GM18505 (cell line): ENCODE measurements around the gene SEL1L.
"Not testable (repeated sequence)": the region's sequence is repeated elsewhere in the genome, so short reads cannot be mapped to it uniquely, and the experiment has no call there.

Experiments used
- ATAC-seq: cut with Tn5 transposase; IDR thresholded peaks from one replicate; pipeline ENCODE4 v1.9.1; 2021; ENCODE audit not compliant: unreplicated experiment
- POLR2A ChIP-seq: IDR thresholded peaks from 4 replicates; pipeline ENCODE4 v1.6.1; 2011; ENCODE audit warnings: borderline replicate concordance; ENCODE audit not compliant: insufficient read depth, insufficient read length; ENCODE audit errors: extremely low read depth

SEL1L gene

GRCh38 chr14:81533536-81534343 is at the start of gene SEL1L:
Gene SEL1L, minus strand, starts transcription at chr14:81533853. Its CDS starts 109 bp downstream, at chr14:81533744.
- peak; percentile 91 for TF ChIP-seq POLR2A
- peak; percentile 94 for ATAC-seq

GRCh38 chr14:81582420-81582819 is 48.8 kb upstream of the SEL1L start:
- TF ChIP-seq POLR2A: no peak
- ATAC-seq: no peak

- no peak for TF ChIP-seq POLR2A
These were observed 45.5 kb upstream of the SEL1L start for GRCh38 chr14:81579115-81579514.

DNA sequence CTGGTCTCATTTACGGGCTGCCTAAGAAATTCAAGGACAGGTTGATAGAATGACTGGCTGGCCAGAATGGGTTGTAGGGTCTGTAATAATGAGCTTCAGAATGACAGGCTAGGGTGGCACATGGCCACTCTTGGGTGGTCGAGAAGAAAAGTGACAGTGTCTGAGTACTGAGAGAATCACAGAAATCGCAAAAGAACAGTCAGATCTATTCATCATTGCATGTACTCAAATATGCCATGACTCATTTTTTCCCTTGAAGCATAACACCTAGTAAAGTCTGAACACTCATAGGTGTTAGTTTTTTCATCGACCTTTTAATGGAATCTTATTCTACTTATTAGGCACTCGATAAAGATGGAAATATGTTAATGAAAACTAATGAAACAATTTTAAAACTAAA is 37.8 kb upstream of the SEL1L start:
- ATAC-seq: no peak
- TF ChIP-seq POLR2A: no peak

More at GRCh38 chr14:81579115-81579514, 45.5 kb upstream of the SEL1L start:
- no peak for ATAC-seq

DNA sequence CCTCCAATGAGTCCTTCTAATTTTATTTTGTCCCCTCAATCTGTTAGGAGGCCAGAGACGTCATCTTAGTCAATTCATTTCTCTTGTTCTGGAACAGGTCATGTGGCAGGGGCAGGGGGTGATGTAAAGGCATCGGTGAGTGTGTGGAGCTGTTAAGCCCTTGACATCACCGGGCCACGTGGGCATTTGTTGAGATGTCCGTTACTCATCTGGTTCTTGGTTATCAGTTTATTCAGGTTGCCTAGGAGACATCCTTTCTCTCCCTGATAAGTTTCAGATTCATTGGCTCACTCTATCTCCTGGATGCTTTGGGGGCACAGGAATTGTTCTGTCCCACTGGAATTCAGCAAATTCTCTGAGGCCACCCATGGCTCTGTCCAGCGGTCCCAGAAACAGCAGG is 33.6 kb upstream of the SEL1L start:
- no peak for TF ChIP-seq POLR2A

DNA sequence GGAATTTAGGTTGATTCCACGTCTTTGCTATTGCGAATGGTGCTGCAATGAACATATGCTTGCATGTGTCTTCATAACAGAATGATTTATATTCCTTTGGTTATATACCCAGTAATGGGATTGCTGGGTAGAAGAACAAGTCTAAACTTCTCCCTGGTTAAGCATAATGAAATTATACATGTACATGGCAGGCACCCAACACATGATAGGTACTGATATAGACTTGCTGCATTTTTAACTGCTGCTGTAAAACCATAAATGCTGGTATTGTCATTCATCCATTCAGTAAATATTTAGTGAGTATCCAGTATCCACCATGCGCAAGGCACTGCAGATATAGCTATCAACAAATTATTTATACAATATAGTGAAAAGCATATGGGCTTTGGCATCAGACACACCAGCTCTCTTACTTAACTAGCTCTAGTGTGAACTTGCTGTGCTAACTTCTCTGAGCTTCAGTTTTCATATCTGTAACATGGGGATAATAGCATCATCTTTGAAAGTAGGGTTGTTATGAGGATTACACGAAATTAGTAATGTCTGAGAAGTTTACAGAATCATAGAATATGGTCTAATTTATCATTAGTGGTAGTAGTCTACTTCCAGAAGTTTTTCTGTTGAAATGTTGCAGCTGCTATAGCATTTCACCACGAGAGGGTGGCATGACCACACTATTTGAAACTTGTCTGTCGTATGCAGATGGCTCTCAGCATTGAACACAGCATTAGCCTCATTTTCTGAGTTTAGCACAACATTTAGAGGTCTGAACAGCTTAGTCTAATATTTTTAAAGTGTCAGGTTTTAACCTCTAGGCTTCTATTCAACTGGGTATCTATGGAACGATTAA is 32.0 kb upstream of the SEL1L start:
- TF ChIP-seq POLR2A: no peak
- no peak for ATAC-seq

More for the DNA sequence above, 33.6 kb upstream of the SEL1L start:
- ATAC-seq: no peak

DNA sequence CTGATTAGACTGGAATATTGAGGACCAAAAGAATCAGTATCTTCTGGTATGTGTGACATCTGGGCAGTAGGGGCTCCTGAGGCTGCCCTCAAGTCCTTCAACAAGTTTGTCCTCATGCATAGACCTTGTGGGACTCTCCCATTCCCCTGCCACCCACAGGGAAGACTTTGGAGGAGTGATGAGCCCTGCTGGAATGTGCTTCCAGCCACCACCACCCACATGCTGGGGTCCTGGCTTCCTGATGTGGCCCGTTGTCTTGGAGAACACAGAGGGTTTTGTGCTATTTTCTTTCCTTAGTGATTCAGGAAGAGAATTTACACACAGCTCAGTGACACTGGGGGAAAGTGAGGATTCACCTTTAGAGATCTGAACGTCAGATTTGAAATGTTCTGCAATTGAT is 29.2 kb upstream of the SEL1L start:
- ATAC-seq: no peak
- TF ChIP-seq POLR2A: no peak

DNA sequence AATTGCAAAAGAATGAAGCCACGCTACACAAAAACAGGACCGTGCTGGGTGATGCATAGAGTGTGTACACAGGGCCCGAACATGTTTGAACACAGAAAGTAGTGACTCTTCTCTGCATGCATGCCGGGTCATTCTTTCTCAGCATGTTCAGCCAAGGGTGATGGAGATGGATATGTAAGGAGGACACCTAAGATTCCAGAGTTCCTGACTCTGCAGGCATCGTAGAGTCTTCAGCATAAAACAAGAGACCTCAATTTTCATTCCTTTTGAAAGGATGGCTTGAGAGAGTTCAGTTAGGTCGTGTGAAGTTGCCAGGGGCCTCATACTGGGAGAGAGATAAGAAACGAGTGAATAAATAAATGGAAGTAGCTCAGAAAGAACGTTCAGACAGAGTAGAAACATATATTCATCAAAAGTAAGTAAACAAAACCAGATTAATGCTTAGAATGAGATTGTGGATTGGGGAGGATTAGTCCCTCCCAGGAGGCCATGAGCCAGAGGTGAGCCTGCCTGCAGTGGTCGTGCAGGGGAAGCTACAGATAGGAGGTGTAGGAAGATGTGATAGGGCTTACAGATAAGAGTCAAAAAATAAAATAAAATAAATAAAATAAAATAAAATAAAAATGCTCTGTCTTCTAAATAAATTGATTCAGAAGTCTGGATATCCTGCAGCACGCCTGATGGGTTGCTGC is 27.6 kb upstream of the SEL1L start:
- ATAC-seq: no peak
- TF ChIP-seq POLR2A: no peak

DNA sequence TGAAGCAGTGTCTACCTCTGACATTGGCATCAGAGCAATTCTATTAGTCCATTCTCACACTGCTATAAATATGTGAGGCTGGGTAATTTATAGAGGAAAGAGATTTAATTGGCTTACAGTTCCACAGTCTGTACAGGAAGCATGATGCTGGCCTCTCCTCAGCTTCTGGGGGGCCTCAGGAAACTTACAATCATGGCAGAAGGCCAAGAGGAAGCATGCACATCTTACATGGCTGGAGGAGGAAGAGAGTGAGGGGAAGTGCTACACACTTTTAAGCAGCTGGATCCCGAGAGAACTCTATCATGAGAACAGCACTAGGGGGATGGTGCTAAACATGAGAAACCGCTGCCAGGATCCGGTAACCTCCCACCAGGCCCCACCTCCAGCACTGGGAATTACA is 25.7 kb upstream of the SEL1L start:
- no peak for ATAC-seq

DNA sequence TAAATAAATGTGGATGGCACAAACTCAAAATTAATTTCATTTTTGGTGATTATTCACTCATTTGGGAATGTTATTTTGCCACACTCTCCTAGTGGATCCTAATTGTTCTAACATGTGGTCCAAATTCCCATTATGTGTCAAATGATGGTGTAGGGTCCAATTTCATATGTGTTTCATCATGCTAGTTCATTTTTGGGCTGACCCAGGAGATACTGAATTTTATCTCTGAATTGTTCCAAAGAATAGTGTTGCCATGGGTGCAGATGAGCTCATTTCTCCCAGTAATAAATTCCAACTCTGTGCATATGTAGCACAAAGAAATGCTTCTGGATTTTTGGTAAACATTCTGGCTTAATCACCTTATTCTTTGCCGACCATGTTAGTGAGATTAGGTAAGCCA is 23.5 kb upstream of the SEL1L start:
- ATAC-seq: no peak
- TF ChIP-seq POLR2A: no peak

More for the DNA sequence above, 25.7 kb upstream of the SEL1L start:
- TF ChIP-seq POLR2A: no peak

DNA sequence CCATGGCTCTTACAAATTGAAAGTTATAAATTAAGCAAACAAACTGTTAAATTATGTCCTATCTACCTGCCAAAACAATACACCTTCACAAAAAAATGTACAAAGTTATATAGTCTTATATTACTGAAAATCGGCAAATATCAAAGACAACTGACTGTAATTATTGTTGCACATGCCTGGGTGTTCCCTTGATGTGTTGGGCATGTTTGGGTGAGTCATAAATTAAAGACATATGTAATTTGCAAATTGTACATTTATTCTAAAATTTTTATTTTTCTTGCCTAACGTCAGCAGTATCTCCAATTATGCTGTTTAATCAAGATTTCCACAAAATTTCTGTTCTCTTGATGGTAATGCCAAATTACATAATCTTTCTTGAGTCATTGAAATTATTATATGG is 22.0 kb upstream of the SEL1L start:
- no peak for TF ChIP-seq POLR2A
- ATAC-seq: no peak

- TF ChIP-seq POLR2A: no peak
- no peak for ATAC-seq
These were observed 21.4 kb upstream of the SEL1L start for GRCh38 chr14:81555051-81555450.

GRCh38 chr14:81551471-81551870 is 17.8 kb upstream of the SEL1L start:
- no peak for ATAC-seq
- no peak for TF ChIP-seq POLR2A

DNA sequence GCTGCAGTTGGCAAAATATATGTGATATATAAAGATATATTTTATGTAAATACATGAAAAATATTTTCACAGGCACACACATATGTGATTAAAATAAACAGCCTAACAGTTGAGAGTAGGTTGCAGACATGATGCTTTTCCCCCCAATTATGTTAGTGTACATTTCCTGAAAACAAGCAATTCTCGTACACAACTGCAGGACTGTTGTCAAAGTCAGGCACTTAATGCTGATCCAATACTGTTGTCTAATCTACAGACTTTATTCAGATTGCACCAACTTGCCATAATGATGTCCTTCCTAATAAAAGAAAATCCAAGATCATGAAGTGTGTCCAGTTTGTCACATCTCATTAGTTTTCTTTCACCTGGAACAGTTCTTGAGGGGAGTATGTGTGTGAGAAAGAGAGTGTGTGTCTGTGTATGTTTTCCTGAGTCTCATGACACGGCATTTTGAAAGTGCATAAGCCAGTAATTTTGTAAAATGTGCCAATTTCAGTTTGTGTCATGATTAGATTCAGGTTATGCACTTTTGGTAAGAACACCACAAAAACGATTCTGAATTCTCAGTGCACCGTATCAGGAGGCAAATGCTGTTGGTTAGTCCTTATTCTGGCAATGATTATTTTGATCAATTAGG is 16.5 kb upstream of the SEL1L start:
- TF ChIP-seq POLR2A: no peak
- peak; percentile 97 for ATAC-seq

- not testable (repeated sequence) for ATAC-seq
These were observed 7.6 kb upstream of the SEL1L start for GRCh38 chr14:81541206-81541605.
